NB4 (cell line): Measurements from ENCODE around the gene GPC5.

ENCODE experiments used
- DNase-seq: peaks from one replicate; pipeline ENCODE4 v3.0.0; 2010; ENCODE audit warnings: low read depth
- H3K4me3 ChIP-seq: one replicate; pipeline ENCODE4 v1.5.1; 2011; ENCODE audit warnings: mild to moderate bottlenecking, low read depth, low read length, moderate library complexity
- CTCF ChIP-seq: IDR thresholded peaks from one replicate; pipeline ENCODE4 v1.5.1; 2012; ENCODE audit warnings: low read depth, low read length
- MAX ChIP-seq: IDR thresholded peaks from 2 replicates; pipeline ENCODE4 v1.6.1; 2011; ENCODE audit warnings: low read depth, low read length
- MYC ChIP-seq: IDR thresholded peaks from 2 replicates; pipeline ENCODE4 v1.6.1; 2011; ENCODE audit warnings: low read depth, low read length
- POLR2A ChIP-seq: IDR thresholded peaks from 2 replicates; pipeline ENCODE4 v1.6.1; 2011; ENCODE audit warnings: mild to moderate bottlenecking; ENCODE audit not compliant: insufficient read length; ENCODE audit errors: extremely low read depth

The GPC5 gene

GRCh38 chr13:92572190-92572589, 1173.8 kb downstream of the GPC5 start:
- no peak overlapping the region for H3K4me3 ChIP-seq
- TF ChIP-seq MYC (no peak), MAX (no peak), POLR2A (no peak), CTCF (no peak)
- DNase-seq = no peak

GRCh38 chr13:92573467-92574057, 1175.1 kb downstream of the GPC5 start:
- DNase-seq = peak; percentile 49
- no peak for TF ChIP-seq MYC
- TF ChIP-seq MAX = peak; percentile 39; the same call in 1 of the 2 replicates
- TF ChIP-seq POLR2A = no peak
- peak; percentile 19 for TF ChIP-seq CTCF
- no peak overlapping the region for H3K4me3 ChIP-seq

- no peak overlapping the region for H3K4me3 ChIP-seq
- DNase-seq = no peak
- no peak for TF ChIP-seq POLR2A
- TF ChIP-seq CTCF = no peak
- TF ChIP-seq MAX = no peak
- TF ChIP-seq MYC = no peak
Observed at GRCh38 chr13:92574499-92574898, 1176.1 kb downstream of the GPC5 start.

GRCh38 chr13:92575777-92576176, 1177.4 kb downstream of the GPC5 start:
- no peak for DNase-seq
- TF ChIP-seq MYC = no peak
- TF ChIP-seq MAX = no peak
- no peak for TF ChIP-seq CTCF
- TF ChIP-seq POLR2A = no peak
- H3K4me3 ChIP-seq = no peak overlapping the region

GRCh38 chr13:92578358-92578757, 1179.9 kb downstream of the GPC5 start:
- TF ChIP-seq POLR2A (no peak), MAX (no peak), CTCF (no peak), MYC (no peak)
- no peak for DNase-seq
- no peak overlapping the region for H3K4me3 ChIP-seq

- TF ChIP-seq MAX (no peak), CTCF (no peak), MYC (no peak)
- no peak for DNase-seq
- no peak overlapping the region for H3K4me3 ChIP-seq
Observed at GRCh38 chr13:92589955-92590354, 1191.5 kb downstream of the GPC5 start.
